Bronchial epithelial cell (primary cell): ENCODE measurements around the gene ARHGAP6. TPM values are rescaled to one million over a fixed set of nuclear protein-coding genes. Genes with fewer than 3 reads are reported as not detected.

Experiments
- DNase-seq: peaks from one replicate; pipeline ENCODE4 v3.0.0-alpha.2; 2010; ENCODE audit warnings: low read depth
- FAIRE-seq: peaks from 2 replicates; lab custom pipeline; 2011; peaks lifted over from hg19 to GRCh38; lab: Jason Lieb, UNC
- H3K27me3 ChIP-seq: 2 replicates; pipeline ENCODE4 v1.5.1; 2011; ENCODE audit warnings: low read length; ENCODE audit not compliant: control insufficient read depth, insufficient read depth
- H3K36me3 ChIP-seq: 2 replicates; pipeline ENCODE4 v1.5.1; 2011; ENCODE audit warnings: low read length; ENCODE audit not compliant: control insufficient read depth, insufficient read depth
- H3K4me3 ChIP-seq: 2 replicates; pipeline ENCODE4 v1.5.1; 2011; ENCODE audit warnings: mild to moderate bottlenecking, low read depth, low read length, control low read depth
- total RNA-seq: library from RNA; depleted of rRNA; stranded (reverse); fragments of >200 nt; gene quantifications from 2 replicates; pipeline ENCODE4 v1.2.1, GENCODE V29; 2014
- TF ChIP-seq, protein P1 (sequence below): IDR thresholded peaks from 2 replicates; pipeline ENCODE4 v1.5.1; 2011; ENCODE audit warnings: mild to moderate bottlenecking, moderate library complexity, low read length, control low read depth, inconsistent platforms; ENCODE audit not compliant: insufficient read depth, severe bottlenecking

The ARHGAP6 gene
- total RNA-seq, 1 donor from 2014 or later: under 0.01 TPM

DNA sequence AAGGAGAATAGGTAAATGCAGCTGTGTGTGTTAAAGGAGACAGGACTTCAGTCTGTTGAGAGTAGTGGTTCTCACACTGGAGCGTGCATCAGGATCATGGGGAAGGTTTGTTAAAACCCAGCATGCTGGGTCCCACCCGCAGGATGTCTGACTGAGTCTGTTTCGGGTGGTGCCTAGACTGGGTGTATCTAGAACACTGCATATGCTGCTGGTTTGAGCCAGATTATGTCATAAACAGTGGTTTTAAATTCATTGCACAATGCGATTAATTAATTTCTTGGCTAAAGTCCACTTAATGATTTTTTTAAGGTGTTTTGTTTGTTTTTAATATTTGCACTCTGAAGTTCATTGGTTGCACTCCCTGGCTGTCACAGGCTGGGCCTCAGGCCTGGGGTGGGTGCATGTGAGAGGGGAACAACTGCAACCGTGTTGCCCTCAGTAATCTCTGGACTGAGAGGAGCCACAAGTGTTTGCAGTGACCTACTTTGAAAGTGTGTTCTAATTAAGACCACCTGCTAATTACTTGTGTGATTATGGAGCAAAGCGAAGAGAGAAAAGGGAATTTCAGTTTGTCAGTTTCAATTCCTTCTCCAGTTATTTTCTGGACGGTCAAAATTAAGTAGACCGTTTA, 546.3 kb downstream of the ARHGAP6 start:
- no peaks in the 10 kb centered on the region for H3K27me3 ChIP-seq
- peaks cover 12% of the 10 kb centered on the region for H3K36me3 ChIP-seq
- DNase-seq: no peak
- FAIRE-seq: no peak
- TF ChIP-seq, protein P1, sequence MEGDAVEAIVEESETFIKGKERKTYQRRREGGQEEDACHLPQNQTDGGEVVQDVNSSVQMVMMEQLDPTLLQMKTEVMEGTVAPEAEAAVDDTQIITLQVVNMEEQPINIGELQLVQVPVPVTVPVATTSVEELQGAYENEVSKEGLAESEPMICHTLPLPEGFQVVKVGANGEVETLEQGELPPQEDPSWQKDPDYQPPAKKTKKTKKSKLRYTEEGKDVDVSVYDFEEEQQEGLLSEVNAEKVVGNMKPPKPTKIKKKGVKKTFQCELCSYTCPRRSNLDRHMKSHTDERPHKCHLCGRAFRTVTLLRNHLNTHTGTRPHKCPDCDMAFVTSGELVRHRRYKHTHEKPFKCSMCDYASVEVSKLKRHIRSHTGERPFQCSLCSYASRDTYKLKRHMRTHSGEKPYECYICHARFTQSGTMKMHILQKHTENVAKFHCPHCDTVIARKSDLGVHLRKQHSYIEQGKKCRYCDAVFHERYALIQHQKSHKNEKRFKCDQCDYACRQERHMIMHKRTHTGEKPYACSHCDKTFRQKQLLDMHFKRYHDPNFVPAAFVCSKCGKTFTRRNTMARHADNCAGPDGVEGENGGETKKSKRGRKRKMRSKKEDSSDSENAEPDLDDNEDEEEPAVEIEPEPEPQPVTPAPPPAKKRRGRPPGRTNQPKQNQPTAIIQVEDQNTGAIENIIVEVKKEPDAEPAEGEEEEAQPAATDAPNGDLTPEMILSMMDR: no peak
- H3K4me3 ChIP-seq: no peak overlapping the region

DNA sequence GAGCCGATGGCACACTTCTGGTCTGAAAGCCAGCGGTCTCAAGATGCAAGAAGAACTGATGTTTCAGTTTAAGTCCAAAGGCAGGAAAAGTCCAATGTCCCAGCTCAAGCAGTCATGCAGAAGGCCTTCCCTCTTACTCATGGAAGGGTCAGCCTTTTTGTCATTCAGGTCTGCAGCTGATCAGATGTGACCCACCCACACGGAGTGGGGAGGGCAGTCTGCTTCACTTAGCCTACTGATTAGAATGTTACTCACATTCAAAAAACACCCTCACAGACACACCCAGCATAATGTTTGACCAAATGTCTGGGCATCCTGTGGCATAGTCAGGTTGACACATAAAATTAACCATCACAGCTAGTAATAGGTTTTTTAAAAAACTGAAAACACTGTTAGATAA, 548.0 kb downstream of the ARHGAP6 start:
- Histone ChIP-seq H3K36me3 (peaks cover 13% of the 10 kb centered on the region), H3K27me3 (no peaks in the 10 kb centered on the region), H3K4me3 (no peak overlapping the region)
- FAIRE-seq (no peak), DNase-seq (no peak)
- TF ChIP-seq, protein P1: no peak

DNA sequence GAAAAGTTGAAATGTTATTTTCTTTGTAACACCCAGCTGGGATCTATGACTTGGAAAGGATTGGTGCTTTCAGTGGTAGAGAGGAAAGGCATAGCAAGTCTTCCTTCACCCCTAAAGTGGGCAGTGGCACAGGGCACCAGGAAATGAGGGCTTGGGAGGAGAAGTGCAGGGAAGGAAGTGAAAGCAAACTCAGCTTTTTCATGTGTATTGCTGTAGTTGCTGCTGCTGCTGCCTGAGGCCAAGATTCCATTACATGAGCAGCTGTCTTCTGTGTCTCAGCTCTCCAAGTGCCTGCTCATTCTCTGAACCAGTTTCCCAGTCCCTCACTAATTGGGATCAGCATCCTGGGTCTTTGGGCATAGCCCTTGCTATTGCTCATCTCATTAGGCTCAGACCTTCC, 552.0 kb downstream of the ARHGAP6 start:
- DNase-seq (no peak), FAIRE-seq (no peak)
- no peak overlapping the region for H3K4me3 ChIP-seq
- TF ChIP-seq, protein P1: no peak
- H3K27me3 ChIP-seq: no peaks in the 10 kb centered on the region
- peaks cover 10% of the 10 kb centered on the region for H3K36me3 ChIP-seq

DNA sequence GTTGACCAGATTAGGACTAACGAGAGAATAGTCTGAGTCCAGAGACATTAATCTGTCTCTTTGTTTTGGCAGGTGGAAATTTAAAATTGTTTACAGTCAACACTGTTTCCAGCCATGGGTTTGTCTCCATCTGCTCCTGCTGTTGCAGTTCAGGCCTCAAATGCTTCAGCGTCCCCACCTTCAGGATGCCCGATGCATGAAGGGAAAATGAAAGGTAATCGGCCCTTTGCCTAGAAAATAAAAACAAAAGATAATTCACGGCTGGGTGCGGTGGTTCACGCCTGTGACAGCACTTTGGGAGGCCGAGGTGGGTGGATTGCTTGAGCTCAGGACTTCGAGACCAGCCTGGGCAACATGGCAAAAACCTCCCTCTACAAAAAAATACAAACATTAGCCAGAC, 553.8 kb downstream of the ARHGAP6 start:
- Histone ChIP-seq H3K4me3 (peak overlapping the region; percentile 88), H3K36me3 (peaks cover 6% of the 10 kb centered on the region), H3K27me3 (no peaks in the 10 kb centered on the region)
- DNase-seq (no peak), FAIRE-seq (no peak)
- TF ChIP-seq, protein P1: no peak

DNA sequence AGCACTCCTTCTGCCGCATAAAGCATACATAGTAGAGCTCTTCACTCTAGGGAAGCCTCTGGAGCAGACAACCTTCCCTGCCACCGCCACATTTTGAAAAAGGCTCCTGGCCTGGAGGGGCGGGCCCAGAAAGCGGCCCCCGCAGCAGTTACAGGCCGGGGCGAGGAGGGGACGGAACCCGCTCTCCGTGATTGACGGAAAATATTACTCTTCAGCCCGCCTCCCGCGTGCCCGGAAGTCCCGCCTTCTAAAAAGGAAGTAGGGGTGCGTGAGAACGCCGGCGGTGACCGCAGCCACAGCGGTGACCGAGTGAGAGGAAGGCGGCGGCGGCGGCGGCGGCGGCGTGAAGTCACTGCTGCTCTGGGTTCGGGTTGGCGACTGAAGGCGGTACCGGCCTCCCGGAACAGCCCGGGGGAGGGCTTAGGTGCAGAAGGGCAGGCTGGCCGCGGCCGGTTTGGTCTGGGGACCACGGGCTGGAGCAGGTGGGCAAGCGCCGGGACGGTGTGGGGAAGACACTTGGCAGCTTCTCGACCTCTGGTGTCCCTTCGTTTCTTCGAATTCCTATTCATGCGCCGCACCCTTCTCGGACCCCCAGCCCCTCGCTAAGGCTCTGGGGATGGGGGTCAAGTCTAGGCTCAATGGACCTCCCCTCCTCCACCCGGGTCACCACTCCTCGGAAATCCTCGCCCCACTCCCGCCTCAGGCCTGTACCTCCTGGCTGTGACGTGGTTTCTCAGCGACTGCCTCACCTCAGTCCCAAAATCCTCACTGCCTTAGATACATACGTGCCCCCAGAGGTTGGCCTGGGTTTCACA, 554.5 kb downstream of the ARHGAP6 start, which contains the start of gene HCCS:
TSS of gene HCCS (plus strand) at position 296 of the 815 bp plus-strand sequence. CDS start 729 bp downstream, outside the sequence.
- Histone ChIP-seq H3K4me3 (peak within 1 kb of the TSS; percentile 88), H3K27me3 (no peaks in the 10 kb centered on the region), H3K36me3 (peaks cover 6% of the 10 kb centered on the region)
- TF ChIP-seq, protein P1: no peak
- FAIRE-seq (no peak), DNase-seq (peak; percentile 70)
